Left lung (tissue), 10 donors: ENCODE data around the gene IL16. TPM values are rescaled to one million over a fixed set of nuclear protein-coding genes. Genes with fewer than 3 reads are reported as not detected.
A peak's percentile ranks its signal among the peaks of the same experiment; 100 is the strongest.

Experiments
- ATAC-seq: fragments of 200-7000 bp; cut with Tn5 transposase; one replicate; pipeline ENCODE4 v1.9.1; 2020; ENCODE audit warnings: moderate library complexity
- DNase-seq, 4 donors: peaks; one replicate each; pipeline ENCODE4 v3.0.0-alpha.2; 2013 to 2020
- H3K27ac ChIP-seq, 2 donors: fragments of 200-600 bp; sonication (generic) in 1 of 2; one replicate each; pipeline versions ENCODE4 v1.5.0 to v1.8.0; 2020 to 2021
- H3K27me3 ChIP-seq, 2 donors: fragments of 200-600 bp; sonication (generic) in 1 of 2; one replicate each; pipeline versions ENCODE4 v1.5.0 to v1.8.0; 2020 to 2021
- H3K36me3 ChIP-seq, 2 donors: fragments of 200-600 bp; sonication (generic) in 1 of 2; one replicate each; pipeline versions ENCODE4 v1.5.0 to v1.8.0; 2020 to 2021
- H3K4me1 ChIP-seq, 2 donors: fragments of 200-600 bp; one replicate each; pipeline ENCODE4 v1.8.0; 2021
- H3K4me3 ChIP-seq, 2 donors: fragments of 200-600 bp; sonication (generic) in 1 of 2; one replicate each; pipeline versions ENCODE4 v1.5.0 to v1.8.0; 2020 to 2021; ENCODE audit warnings: mild to moderate bottlenecking in 1 of 2
- H3K9me3 ChIP-seq, 2 donors: fragments of 200-600 bp; sonication (generic) in 1 of 2; one replicate each; pipeline versions ENCODE4 v1.5.0 to v1.8.0; 2020 to 2021
- CTCF ChIP-seq, 2 donors: fragments of 200-600 bp; sonication (generic) in 1 of 2; IDR thresholded peaks; one replicate each; pipeline versions ENCODE4 v1.5.0 to v1.8.0; 2021; ENCODE audit warnings: antibody characterized with exemption in 2 of 2
- intact Hi-C, 2 donors: fragments of 100-400 bp; cut with DNase I; formaldehyde crosslinking; loops; one replicate each; pipeline versions ENCODE4 v1.11.2 to v1.14.2; 2022
- polyA plus RNA-seq, 6 donors: library from polyadenylated mRNA; unstranded; fragments of 120-200 nt; gene quantifications; one replicate each; pipeline ENCODE4 v1.2.1, GENCODE V29; 2013; ENCODE audit not compliant: insufficient read length in 6 of 6
- total RNA-seq, 2 donors: library from RNA; stranded (reverse); fragmentation: NEBNext Ultra II Directional; extraction: Animal tissue kit (Norgen Biotek cat#: 25700); gene quantifications; one replicate each; pipeline ENCODE4 v1.2.1, GENCODE V29; 2021
- donor health status: DM: no; HTN: yes; CAD: no.
- donor health status: DM: no; HTN: no; CAD: no.

The IL16 gene
- total and polyA plus RNA-seq, 8 donors: 11.4 to 34.3 (median 14.9) TPM

- no peaks in the 10 kb centered on the region for H3K9me3 ChIP-seq
- TF ChIP-seq CTCF (IDR thresholded peaks at IDR 0.05): no peak
- H3K4me3 ChIP-seq: peak overlapping the region in 1 of 2 donors; percentile 48
- ATAC-seq: no peak
- peak overlapping the region in 1 of 2 donors; percentile 85 for H3K27ac ChIP-seq
- DNase-seq: peak in 1 of 4 donors; percentile 69
- intact Hi-C loops: no loop called here
- no peaks in the 10 kb centered on the region for H3K27me3 ChIP-seq
- H3K4me1 ChIP-seq: peaks cover 19 to 98% of the 10 kb centered on the region in 2 donors
- peaks cover 0 to 39% of the 10 kb centered on the region in 2 donors for H3K36me3 ChIP-seq
Measured at GRCh38 chr15:81299630-81300273, 103.1 kb downstream of the IL16 start.

- no peak for DNase-seq
- Histone ChIP-seq H3K36me3 (peaks cover 0 to 55% of the 10 kb centered on the region in 2 donors), H3K27ac (peak overlapping the region; percentile 55 to 77), H3K27me3 (no peaks in the 10 kb centered on the region), H3K4me3 (peak overlapping the region in 1 of 2 donors; percentile 8), H3K9me3 (no peaks in the 10 kb centered on the region), H3K4me1 (peaks cover 19 to 87% of the 10 kb centered on the region in 2 donors)
- intact Hi-C loops: no loop called here
- ATAC-seq: no peak
- TF ChIP-seq CTCF (IDR thresholded peaks at IDR 0.05): no peak
Measured at GRCh38 chr15:81301385-81301784, 104.7 kb downstream of the IL16 start.

- Histone ChIP-seq H3K27me3 (no peaks in the 10 kb centered on the region), H3K4me1 (peaks cover 18 to 84% of the 10 kb centered on the region in 2 donors), H3K36me3 (peaks cover 0 to 61% of the 10 kb centered on the region in 2 donors), H3K27ac (peak overlapping the region; percentile 55 to 77), H3K9me3 (no peaks in the 10 kb centered on the region), H3K4me3 (peak overlapping the region in 1 of 2 donors; percentile 8)
- TF ChIP-seq CTCF (IDR thresholded peaks at IDR 0.05): no peak
- ATAC-seq (peak; percentile 55), DNase-seq (peak in 2 of 4 donors; percentile 73 to 84)
- intact Hi-C loops: no loop called here
Measured at GRCh38 chr15:81301815-81302399, 105.2 kb downstream of the IL16 start.

GRCh38 chr15:81302701-81303109 is 106.0 kb downstream of the IL16 start:
- no peak overlapping the region for H3K4me3 ChIP-seq
- DNase-seq (no peak), ATAC-seq (peak; percentile 21)
- no peaks in the 10 kb centered on the region for H3K9me3 ChIP-seq
- peak overlapping the region; percentile 55 to 77 for H3K27ac ChIP-seq
- intact Hi-C loops: no loop called here
- H3K36me3 ChIP-seq: peaks cover 0 to 69% of the 10 kb centered on the region in 2 donors
- no peak for TF ChIP-seq CTCF (IDR thresholded peaks at IDR 0.05)
- H3K27me3 ChIP-seq: no peaks in the 10 kb centered on the region
- peaks cover 15 to 76% of the 10 kb centered on the region in 2 donors for H3K4me1 ChIP-seq
